OCI-LY1 (cell line): ENCODE results near the gene SEPTIN8.

Experiments
- H2AFZ ChIP-seq: fragments of 200-600 bp; sonication (generic), shearing (Covaris generic); 2 replicates; pipeline ENCODE4 v1.6.0; 2014; ENCODE audit warnings: antibody characterized with exemption, mild to moderate bottlenecking, low read length
- H3F3A ChIP-seq: fragments of 200-600 bp; sonication (generic), shearing (Covaris generic); 2 replicates; pipeline ENCODE4 v1.6.0; 2014; ENCODE audit warnings: mild to moderate bottlenecking, antibody characterized with exemption, low read length, moderate library complexity; ENCODE audit not compliant: insufficient read depth
- H3K27ac ChIP-seq: fragments of 200-600 bp; sonication (generic); 2 replicates; pipeline ENCODE4 v1.5.1; 2014; ENCODE audit warnings: low read length, mixed run types, mild to moderate bottlenecking, low read depth; ENCODE audit not compliant: poor library complexity, severe bottlenecking
- H3K27me3 ChIP-seq: fragments of 200-600 bp; sonication (generic); 2 replicates; pipeline ENCODE4 v1.6.0; 2014; ENCODE audit warnings: antibody characterized with exemption, mild to moderate bottlenecking, low read length, moderate library complexity; ENCODE audit not compliant: insufficient read depth
- H3K36me3 ChIP-seq: fragments of 200-600 bp; sonication (generic); 2 replicates; pipeline ENCODE4 v1.6.1; 2014; ENCODE audit warnings: mild to moderate bottlenecking, antibody characterized with exemption, low read length, moderate library complexity, mixed read lengths; ENCODE audit not compliant: insufficient read depth
- H3K4me1 ChIP-seq: fragments of 200-600 bp; sonication (generic); 2 replicates; pipeline ENCODE4 v1.5.1; 2014; ENCODE audit warnings: mild to moderate bottlenecking, low read length, moderate library complexity; ENCODE audit not compliant: insufficient read depth, severe bottlenecking
- H3K4me2 ChIP-seq: fragments of 200-600 bp; sonication (generic), shearing (Covaris generic); 2 replicates; pipeline ENCODE4 v1.6.1; 2014; ENCODE audit warnings: low read length
- H3K4me3 ChIP-seq: fragments of 200-600 bp; sonication (generic); 2 replicates; pipeline ENCODE4 v1.5.1; 2014; ENCODE audit warnings: low read length, low read depth, mild to moderate bottlenecking, mixed read lengths; ENCODE audit not compliant: poor library complexity, severe bottlenecking
- H3K79me2 ChIP-seq: fragments of 200-600 bp; shearing (Covaris generic); 2 replicates; pipeline ENCODE4 v1.6.1; 2016; ENCODE audit warnings: mixed run types, low read length, mixed read lengths; ENCODE audit not compliant: insufficient read depth
- H3K9ac ChIP-seq: fragments of 200-600 bp; sonication (generic), shearing (Covaris generic); 2 replicates; pipeline ENCODE4 v1.6.1; 2014; ENCODE audit warnings: mild to moderate bottlenecking, low read length, mixed read lengths
- H3K9me2 ChIP-seq: fragments of 200-600 bp; sonication (generic), shearing (Covaris generic); 2 replicates; pipeline ENCODE4 v1.6.1; 2014; ENCODE audit warnings: low read depth, mild to moderate bottlenecking, low read length, mixed read lengths
- H3K9me3 ChIP-seq: fragments of 200-600 bp; shearing (Covaris generic); 2 replicates; pipeline ENCODE4 v1.6.1; 2014; ENCODE audit warnings: low read length, mixed read lengths
- H4K20me1 ChIP-seq: fragments of 200-600 bp; sonication (generic), shearing (Covaris generic); 2 replicates; pipeline ENCODE4 v1.6.0; 2016; ENCODE audit warnings: mild to moderate bottlenecking, low read length; ENCODE audit not compliant: insufficient read depth
- CTCF ChIP-seq: fragments of 200-600 bp; sonication (generic), shearing (Covaris generic); IDR thresholded peaks from 2 replicates; pipeline ENCODE4 v1.5.1; 2017; ENCODE audit warnings: mild to moderate bottlenecking, antibody characterized with exemption, low read length, moderate library complexity, mixed read lengths
- EZH2 ChIP-seq: fragments of 200-600 bp; sonication (generic), shearing (Covaris generic); IDR thresholded peaks from 2 replicates; pipeline ENCODE4 v1.8.0; 2017; ENCODE audit warnings: borderline replicate concordance, mixed run types, mild to moderate bottlenecking, antibody characterized with exemption, low read length, moderate library complexity, mixed read lengths

SEPTIN8 gene

GRCh38 chr5:132759114-132760048, 17.7 kb downstream of the SEPTIN8 start:
- Histone ChIP-seq H2AFZ (no peak overlapping the region), H3K36me3 (no peaks in the 10 kb centered on the region), H3F3A (no peaks in the 10 kb centered on the region), H3K27me3 (no peaks in the 10 kb centered on the region), H3K79me2 (no peaks in the 10 kb centered on the region), H3K9me2 (no peaks in the 10 kb centered on the region), H3K4me1 (no peaks in the 10 kb centered on the region), H3K9me3 (no peaks in the 10 kb centered on the region), H3K27ac (no peak overlapping the region), H3K9ac (no peak overlapping the region), H3K4me3 (no peak overlapping the region), H3K4me2 (no peak overlapping the region), H4K20me1 (no peaks in the 10 kb centered on the region)
- TF ChIP-seq CTCF (no peak), EZH2 (no peak)

- no peak overlapping the region for H3K9ac ChIP-seq
- TF ChIP-seq CTCF (no peak), EZH2 (no peak)
- H4K20me1 ChIP-seq, result no peaks in the 10 kb centered on the region
Observed at GRCh38 chr5:132758451-132758850, 18.6 kb downstream of the SEPTIN8 start.

GRCh38 chr5:132756542-132756941, 20.5 kb downstream of the SEPTIN8 start:
- H3K4me1 ChIP-seq, result peaks cover 2% of the 10 kb centered on the region
- TF ChIP-seq EZH2, result no peak
- no peak for TF ChIP-seq CTCF
- no peak overlapping the region for H3K9ac ChIP-seq
- no peaks in the 10 kb centered on the region for H3K36me3 ChIP-seq
- H3K9me3 ChIP-seq, result no peaks in the 10 kb centered on the region
- no peak overlapping the region for H3K27ac ChIP-seq
- H3K9me2 ChIP-seq, result no peaks in the 10 kb centered on the region
- no peak overlapping the region for H2AFZ ChIP-seq
- H3K4me3 ChIP-seq, result no peak overlapping the region
- H4K20me1 ChIP-seq, result no peaks in the 10 kb centered on the region
- H3K27me3 ChIP-seq, result no peaks in the 10 kb centered on the region
- no peaks in the 10 kb centered on the region for H3K79me2 ChIP-seq
- no peaks in the 10 kb centered on the region for H3F3A ChIP-seq
- no peak overlapping the region for H3K4me2 ChIP-seq

More at GRCh38 chr5:132758451-132758850, 18.6 kb downstream of the SEPTIN8 start:
- H3K36me3 ChIP-seq, result no peaks in the 10 kb centered on the region
- H3K4me1 ChIP-seq, result no peaks in the 10 kb centered on the region
- H3K4me3 ChIP-seq, result no peak overlapping the region
- H2AFZ ChIP-seq, result no peak overlapping the region
- no peaks in the 10 kb centered on the region for H3K27me3 ChIP-seq
- no peaks in the 10 kb centered on the region for H3K79me2 ChIP-seq
- H3K27ac ChIP-seq, result no peak overlapping the region
- no peaks in the 10 kb centered on the region for H3K9me2 ChIP-seq
- no peaks in the 10 kb centered on the region for H3K9me3 ChIP-seq
- no peaks in the 10 kb centered on the region for H3F3A ChIP-seq
- H3K4me2 ChIP-seq, result no peak overlapping the region
